ENCODE measurements around the gene PLSCR2. TPM values are rescaled to one million over a fixed set of nuclear protein-coding genes. Genes with fewer than 3 reads are reported as not detected.

Gene PLSCR2
- total RNA-seq, 2 donors from 2014 or later: not detected

Other genes with a start within 250 kb of the PLSCR2 start
- gene PLSCR4, start 218.5 kb downstream of the PLSCR2 start, total RNA-seq: 10 to 100 TPM; 19.4 to 28.5 TPM
- gene PLSCR1, start 75.0 kb upstream of the PLSCR2 start, total RNA-seq: 10 to 100 TPM; 61.7 to 64.9 TPM
- not detected for gene PLSCR5, start 135.8 kb upstream of the PLSCR2 start, total RNA-seq